Measurements from ENCODE around the gene XXYLT1. TPM values are rescaled to one million over a fixed set of nuclear protein-coding genes. Genes with fewer than 3 reads are reported as not detected.

The XXYLT1 gene
- total and polyA plus RNA-seq, 2 of the 8 experiments (the other 6 are each of a cell fraction or from before 2014, with no cell fraction given) = 18.9 to 23.8 TPM

GRCh38 chr3:195175476-195176337 lies 95.3 kb downstream of the XXYLT1 start:
- Histone ChIP-seq H3K4me2 (ENCODE audit: insufficient read depth in 1 of 2, low read depth in 2 of 2, low read length in 2 of 2) (no peak overlapping the region), H3K18ac (ENCODE audit: extremely low read depth, low read length) (no peak overlapping the region), H3K14ac (ENCODE audit: insufficient read length) (no peak overlapping the region), H3K27ac (ENCODE audit: low read depth, low read length) (no peak overlapping the region), H3K4ac (replicated peaks; ENCODE audit: insufficient read length, low read depth, low read length) (no peak overlapping the region), H4K5ac (ENCODE audit: insufficient read length, low read depth, low read length) (no peak overlapping the region), H2AFZ (ENCODE audit: low read length) (no peak overlapping the region), H4K20me1 (replicated peaks in 1 of 2; ENCODE audit: control insufficient read depth in 1 of 2, insufficient read depth in 2 of 2, low read length in 2 of 2) (no peaks in the 10 kb centered on the region), H2BK5ac (ENCODE audit: low read depth, low read length) (no peak overlapping the region), H2BK12ac (ENCODE audit: low read depth, low read length) (no peak overlapping the region), H2BK20ac (ENCODE audit: low read length) (no peak overlapping the region), H3K36me3 (ENCODE audit: control insufficient read depth in 2 of 4, insufficient read depth in 4 of 4, low read length in 3 of 4) (no peaks in the 10 kb centered on the region), H3K9me3 (ENCODE audit: insufficient read depth in 2 of 2, low read depth in 1 of 2, low read length in 1 of 2) (no peaks in the 10 kb centered on the region), H3K23me2 (ENCODE audit: low read depth, low read length) (no peaks in the 10 kb centered on the region), H4K8ac (ENCODE audit: extremely low read depth, insufficient read depth, low read length) (no peak overlapping the region), H3K4me1 (replicated peaks in 1 of 4; ENCODE audit: control insufficient read depth in 3 of 4, insufficient read depth in 4 of 4, low read length in 3 of 4) (peaks cover 5 to 14% (median 9%) of the 10 kb centered on the region in 4 experiments), H3K56ac (replicated peaks; ENCODE audit: insufficient read length, low read depth, low read length) (no peak overlapping the region), H3K79me1 (ENCODE audit: low read depth, low read length) (peaks cover 6% of the 10 kb centered on the region), H3K4me3 (ENCODE audit: extremely low read depth in 1 of 4, insufficient read depth in 2 of 4, low read depth in 3 of 4, low read length in 4 of 4) (no peak overlapping the region), H3K23ac (ENCODE audit: insufficient read length) (no peak overlapping the region), H3K79me2 (ENCODE audit: control insufficient read depth in 1 of 2, insufficient read depth in 2 of 2, low read length in 2 of 2) (peaks cover 0 to 14% of the 10 kb centered on the region in 2 experiments; a peak in 2 of 4 replicates), H2BK15ac (ENCODE audit: low read length) (no peak overlapping the region), H2AK5ac (ENCODE audit: low read depth, low read length) (no peak overlapping the region), H3K9ac (replicated peaks in 1 of 4; ENCODE audit: extremely low read depth in 1 of 4, low read depth in 3 of 4, low read length in 3 of 4) (no peak overlapping the region), H4K91ac (replicated peaks; ENCODE audit: insufficient read length, low read length) (no peak overlapping the region), H2BK120ac (replicated peaks; ENCODE audit: low read depth, low read length) (no peak overlapping the region), H3K27me3 (replicated peaks in 1 of 4; ENCODE audit: control insufficient read depth in 3 of 4, extremely low read depth in 1 of 4, insufficient read depth in 3 of 4, low read length in 3 of 4) (no peaks in the 10 kb centered on the region)
- no peak for DNase-seq (ENCODE audit: low read depth in 1 of 2, low spot score in 2 of 2)
- CTCF ChIA-PET (ENCODE audit: partially characterized antibody) = interaction anchor here (0.5 to 1.8 kb wide), 7 partner anchors 12 to 52 kb away, joined by 3 to 6 read pairs (median 3); no protein-coding TSS in a partner anchor
- no peak for FAIRE-seq
- POLR2A ChIA-PET (ENCODE audit: partially characterized antibody) = no interaction called here
- TF ChIP-seq NRF1 (IDR thresholded peaks at IDR 0.05; ENCODE audit: low read depth, low read length) (no peak), POLR2A (IDR thresholded peaks at IDR 0.05; ENCODE audit: control extremely low read depth in 1 of 2, low read depth in 2 of 2, low read length in 2 of 2) (no peak)
- WGBS, 2 experiments (ENCODE audit: extremely low coverage in 1 of 2, insufficient coverage in 1 of 2, insufficient read length in 1 of 2, insufficient replicate concordance in 2 of 2, low coverage in 1 of 2, low lambda C conversion rate in 2 of 2, missing lambda C conversion rate in 1 of 2) = 94% methylated on average over 13 of the region's 13 CpGs; no CpG with 5 or more reads in 1 of the 2 experiments
